NB4 (cell line): ENCODE data around the gene FOXI1.

Experiments used
- MYC ChIP-seq: IDR thresholded peaks from 2 replicates; pipeline ENCODE4 v1.6.1; 2011; ENCODE audit warnings: low read depth, low read length
- POLR2A ChIP-seq: IDR thresholded peaks from 2 replicates; pipeline ENCODE4 v1.6.1; 2011; ENCODE audit warnings: mild to moderate bottlenecking; ENCODE audit not compliant: insufficient read length; ENCODE audit errors: extremely low read depth
- TF ChIP-seq, protein P1 (sequence below): IDR thresholded peaks from one replicate; pipeline ENCODE4 v1.5.1; 2012; ENCODE audit warnings: low read depth, low read length
- TF ChIP-seq, protein P2 (sequence below): IDR thresholded peaks from 2 replicates; pipeline ENCODE4 v1.6.1; 2011; ENCODE audit warnings: low read depth, low read length

DNA sequence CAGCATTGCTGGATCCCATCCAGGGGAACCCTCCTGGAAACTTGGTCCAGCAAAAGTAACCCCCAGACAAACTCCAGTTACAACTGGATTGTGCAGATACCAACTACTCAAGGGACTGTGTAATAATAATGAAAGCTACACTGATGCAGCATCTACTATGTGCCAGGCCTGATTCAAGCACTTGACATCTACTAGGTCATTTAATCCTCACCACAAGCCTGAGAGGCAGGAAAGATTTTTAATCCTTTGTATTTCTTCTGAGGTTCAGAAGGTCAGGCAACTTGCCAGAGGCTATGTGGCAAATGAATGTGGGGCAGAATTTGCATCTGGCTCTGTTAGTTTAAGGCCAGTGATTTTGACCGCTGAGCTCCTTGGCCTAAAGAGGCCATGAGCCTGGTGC is 29.5 kb upstream of the FOXI1 start:
- TF ChIP-seq POLR2A (no peak), MYC (no peak)
- TF ChIP-seq, protein P1, sequence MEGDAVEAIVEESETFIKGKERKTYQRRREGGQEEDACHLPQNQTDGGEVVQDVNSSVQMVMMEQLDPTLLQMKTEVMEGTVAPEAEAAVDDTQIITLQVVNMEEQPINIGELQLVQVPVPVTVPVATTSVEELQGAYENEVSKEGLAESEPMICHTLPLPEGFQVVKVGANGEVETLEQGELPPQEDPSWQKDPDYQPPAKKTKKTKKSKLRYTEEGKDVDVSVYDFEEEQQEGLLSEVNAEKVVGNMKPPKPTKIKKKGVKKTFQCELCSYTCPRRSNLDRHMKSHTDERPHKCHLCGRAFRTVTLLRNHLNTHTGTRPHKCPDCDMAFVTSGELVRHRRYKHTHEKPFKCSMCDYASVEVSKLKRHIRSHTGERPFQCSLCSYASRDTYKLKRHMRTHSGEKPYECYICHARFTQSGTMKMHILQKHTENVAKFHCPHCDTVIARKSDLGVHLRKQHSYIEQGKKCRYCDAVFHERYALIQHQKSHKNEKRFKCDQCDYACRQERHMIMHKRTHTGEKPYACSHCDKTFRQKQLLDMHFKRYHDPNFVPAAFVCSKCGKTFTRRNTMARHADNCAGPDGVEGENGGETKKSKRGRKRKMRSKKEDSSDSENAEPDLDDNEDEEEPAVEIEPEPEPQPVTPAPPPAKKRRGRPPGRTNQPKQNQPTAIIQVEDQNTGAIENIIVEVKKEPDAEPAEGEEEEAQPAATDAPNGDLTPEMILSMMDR = no peak
- TF ChIP-seq, protein P2, sequence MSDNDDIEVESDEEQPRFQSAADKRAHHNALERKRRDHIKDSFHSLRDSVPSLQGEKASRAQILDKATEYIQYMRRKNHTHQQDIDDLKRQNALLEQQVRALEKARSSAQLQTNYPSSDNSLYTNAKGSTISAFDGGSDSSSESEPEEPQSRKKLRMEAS = no peak
